HG03571 (cell line): ENCODE measurements around the gene CDON.

ENCODE experiments used
- ATAC-seq: cut with Tn5 transposase; IDR thresholded peaks from one replicate; pipeline ENCODE4 v1.9.1; 2021; ENCODE audit not compliant: unreplicated experiment

Gene CDON

DNA sequence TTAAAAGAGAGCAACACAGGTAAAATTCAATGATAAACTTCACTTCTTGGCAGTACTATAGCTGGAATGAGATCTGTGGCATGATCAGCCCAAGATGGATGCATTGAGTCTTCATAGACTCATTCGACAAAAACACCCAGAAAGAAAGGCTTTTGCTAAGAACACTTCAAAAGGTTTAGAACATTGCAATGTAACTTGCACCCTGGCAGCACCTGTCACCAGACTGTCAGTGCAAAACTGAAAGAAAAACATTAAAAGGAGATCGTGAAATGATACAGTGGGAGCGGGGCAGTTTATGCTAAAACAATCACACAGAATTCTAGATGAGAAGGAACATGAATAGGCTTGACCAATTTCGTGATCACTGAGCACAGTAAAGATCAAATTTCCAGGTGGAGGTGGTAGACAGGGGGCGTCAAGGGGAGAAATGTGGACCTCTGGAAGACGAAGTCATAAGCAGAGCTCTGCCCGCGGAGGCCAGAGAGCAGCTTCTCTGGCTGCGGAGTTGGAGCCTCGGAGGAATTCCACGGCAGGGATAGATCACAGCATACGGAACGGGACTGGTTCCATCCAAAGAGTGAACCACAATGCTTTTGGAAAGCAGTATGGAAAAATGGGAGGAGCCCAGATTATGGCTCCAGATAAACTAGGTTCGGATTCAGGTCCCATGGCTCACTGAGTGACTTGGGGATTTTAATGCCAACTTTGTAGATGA, 104.9 kb downstream of the CDON start:
- ATAC-seq, result no peak

DNA sequence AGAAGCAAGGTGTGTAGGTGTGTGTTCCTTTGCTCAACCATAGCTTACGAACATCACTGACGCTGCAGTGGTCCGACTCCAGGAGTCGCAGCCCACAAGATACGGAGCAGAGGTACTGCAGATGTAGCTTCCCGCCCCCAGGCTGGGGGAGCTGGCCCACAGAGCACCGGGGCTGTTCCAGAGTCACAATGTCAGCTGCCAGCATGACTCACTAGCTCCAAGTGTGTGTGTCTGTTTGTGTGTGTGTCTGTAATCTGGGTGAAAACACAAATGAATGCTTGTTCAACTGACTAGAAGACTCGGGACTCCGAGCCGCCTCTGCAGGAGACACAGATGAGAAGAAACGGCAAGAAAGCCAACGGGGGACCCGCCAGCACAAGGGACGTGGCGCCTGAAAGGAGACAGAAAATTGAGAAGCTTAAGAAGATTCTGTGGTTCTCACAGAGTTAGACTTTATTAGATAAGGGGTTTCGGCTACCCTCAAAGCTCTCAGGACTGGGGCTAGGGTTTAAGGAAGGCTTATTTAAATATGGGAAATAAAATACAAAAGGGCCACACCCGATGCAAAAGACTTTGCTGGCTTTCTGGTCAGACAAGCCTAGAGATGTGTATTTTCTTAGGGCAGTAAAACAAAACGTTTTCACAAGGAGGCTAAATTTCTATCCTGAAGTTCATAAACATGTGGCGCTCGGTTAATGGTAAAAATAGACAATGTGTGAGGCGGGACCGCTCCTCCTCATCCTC, 106.1 kb downstream of the CDON start:
- no peak for ATAC-seq

DNA sequence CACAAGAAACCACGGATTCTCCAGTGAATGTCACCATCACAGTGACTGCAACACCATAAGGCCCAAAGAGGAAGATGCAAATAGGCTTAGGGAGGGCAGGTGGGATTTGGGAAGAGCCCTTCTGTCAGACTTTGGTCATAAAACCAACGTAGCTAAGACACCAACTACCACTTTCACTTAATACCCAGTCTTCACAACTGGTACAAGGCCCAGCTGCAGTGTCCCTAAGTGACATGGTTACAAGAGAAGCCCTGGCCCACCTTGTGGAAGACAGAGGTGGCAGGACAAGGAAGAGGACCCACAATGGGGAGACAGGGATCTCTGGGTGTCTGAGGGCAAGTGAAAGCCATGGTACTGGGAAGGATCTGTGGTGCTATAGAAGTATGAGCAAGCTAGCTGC, 106.8 kb downstream of the CDON start:
- ATAC-seq, result no peak

DNA sequence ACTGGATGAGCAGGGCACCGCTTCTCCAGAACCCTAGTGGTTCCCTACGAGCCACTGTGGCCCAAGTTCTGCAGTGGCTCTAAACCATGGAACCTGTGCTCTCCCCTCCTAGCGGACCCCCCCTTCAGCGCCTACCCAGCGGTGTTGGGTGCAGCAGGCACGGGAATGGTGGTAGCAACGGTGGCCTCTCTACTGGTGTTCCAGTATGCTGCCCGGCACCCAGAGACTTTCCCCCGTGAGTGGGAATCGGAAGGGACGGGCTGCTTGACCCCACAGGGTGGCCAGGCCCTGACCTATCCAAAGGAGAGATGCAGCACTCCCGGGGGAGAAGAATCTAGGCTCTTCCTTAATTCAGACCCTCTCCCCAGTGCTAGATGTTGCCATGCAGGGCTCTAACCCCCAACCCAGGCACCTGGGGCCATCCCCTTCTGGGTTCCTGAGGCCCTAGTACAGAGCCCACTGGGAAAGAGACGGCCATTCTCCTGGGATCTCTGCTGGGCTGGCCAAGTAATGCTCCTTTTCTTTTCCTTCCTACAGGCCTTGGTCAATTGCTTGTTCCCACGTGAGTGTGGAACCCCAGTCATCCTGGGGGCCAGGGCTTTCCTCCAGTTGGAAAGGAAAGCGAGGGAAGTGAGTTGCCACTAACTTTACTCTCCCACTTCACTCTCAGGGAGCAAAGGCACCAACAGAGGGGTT, 107.6 kb downstream of the CDON start:
- no peak for ATAC-seq

DNA sequence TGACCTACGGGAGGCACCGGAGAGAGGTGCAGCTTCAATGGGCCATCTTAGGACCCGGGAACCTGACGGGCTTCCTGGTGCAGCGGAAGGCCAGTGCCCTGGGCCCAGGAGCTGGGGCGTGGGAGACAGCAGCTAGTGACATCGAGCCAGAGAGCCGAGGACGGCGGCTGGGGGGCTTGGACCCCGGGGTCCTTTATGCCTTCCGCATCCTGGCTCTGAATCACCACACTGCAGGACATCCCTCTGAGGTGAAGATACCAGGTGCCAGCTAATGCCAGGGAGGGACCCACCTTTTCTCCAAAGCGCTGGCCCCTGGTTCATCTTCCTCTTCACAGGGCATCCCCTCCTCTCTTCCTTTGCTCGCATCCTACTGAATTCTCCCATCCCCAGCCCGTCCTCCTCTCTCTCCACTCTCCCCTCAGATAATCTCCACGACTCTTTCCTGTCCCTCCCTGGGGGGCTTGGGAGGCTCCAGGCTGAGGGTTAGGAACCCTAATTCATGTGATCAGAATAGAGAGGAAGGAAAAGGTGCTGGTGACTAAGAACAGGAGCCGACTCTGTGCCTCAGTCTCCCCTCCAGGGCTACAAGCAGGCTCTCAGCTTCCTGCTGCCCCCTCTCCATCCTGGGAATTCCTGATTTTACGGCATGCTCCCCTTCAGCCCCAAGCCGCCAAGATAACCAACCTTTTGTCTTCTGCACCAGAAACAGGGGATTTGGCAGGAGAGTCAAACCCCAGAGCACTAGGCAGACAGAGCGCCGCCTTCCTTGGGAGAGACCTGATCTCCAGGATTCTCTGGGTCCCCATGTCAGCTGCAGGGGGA, 108.3 kb downstream of the CDON start:
- ATAC-seq, result no peak

DNA sequence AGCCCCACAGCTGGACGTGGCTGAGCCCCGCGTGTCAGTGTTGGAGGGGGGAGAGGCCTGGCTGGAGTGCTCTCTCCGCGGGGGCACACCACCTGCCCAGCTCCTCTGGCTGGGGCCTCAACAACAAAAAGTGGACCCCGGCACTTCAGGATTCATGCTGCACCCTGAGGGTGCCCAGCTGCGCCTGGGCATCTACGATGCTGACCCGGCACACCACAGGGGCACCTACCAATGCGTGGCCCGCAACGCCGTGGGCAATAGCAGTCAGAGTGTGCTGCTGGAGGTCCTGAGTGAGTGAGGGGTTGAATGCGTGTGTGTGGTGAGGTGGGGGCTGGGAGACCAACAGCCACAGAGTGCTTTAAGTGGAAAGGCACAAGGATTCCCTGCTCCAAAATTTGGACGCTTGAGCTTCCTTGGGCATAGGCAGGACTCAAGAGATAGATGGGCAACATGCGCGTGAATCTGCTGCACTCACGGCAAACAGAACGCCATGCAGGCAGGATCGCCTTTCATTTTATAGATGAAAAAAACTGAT, 109.2 kb downstream of the CDON start:
- ATAC-seq, result no peak

DNA sequence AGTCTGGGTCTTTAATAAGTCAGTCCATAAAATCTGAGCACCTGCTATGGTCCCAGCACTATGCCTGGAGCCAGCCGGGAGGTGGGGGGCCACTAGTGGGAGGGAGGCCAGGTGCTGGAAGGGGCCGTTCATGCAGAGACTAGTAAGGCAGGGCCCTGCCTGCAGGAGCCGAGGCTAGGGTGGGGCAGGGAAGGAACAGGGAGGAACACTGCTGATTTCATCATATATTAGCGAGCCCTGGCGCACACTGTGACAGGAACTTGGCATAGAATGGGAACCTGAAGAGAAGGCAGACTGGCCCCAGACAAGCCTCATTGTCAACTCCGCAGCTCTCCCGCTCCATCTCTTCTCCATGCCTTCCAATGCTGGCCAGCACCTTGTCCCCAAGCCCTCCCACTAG, 109.7 kb downstream of the CDON start:
- ATAC-seq, result no peak

DNA sequence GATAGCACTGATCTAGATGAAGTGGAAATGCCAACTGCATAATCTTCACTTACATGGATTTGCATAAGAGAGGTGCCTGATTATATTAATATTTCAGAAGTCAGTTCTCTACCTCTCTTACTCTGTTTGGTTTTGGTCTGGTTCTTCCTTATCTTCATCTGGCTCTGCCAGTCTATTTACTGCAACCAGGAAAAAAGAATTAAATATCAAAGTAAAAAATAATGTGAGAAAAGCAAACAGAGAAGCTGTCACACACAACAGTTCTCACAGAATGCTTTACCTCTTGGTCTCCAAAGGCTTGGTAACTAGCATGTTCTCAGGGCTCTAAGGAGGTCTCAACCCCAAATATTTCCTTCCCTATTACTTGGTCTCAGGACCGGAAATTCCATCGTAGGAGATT, 110.1 kb downstream of the CDON start:
- ATAC-seq, result no peak

DNA sequence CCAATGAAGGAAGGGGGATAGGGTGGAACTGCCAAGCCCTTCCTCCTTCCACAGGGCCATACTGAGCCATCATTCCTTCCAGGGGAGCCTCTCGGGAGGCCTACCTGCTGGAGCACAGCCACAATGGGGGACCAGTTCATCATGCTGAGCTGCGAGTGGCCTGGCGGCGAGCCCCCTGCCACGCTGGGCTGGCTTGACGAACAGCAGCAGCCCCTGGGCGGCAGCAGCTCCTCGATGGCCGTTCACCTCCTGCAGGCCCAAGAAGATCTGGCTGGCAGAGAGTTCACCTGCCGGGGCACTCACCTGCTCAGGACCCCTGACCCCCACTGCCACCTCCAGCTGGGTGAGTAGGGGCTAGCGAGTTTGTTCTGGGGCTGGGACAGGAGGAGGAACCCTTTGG, 110.9 kb downstream of the CDON start:
- ATAC-seq, result no peak

DNA sequence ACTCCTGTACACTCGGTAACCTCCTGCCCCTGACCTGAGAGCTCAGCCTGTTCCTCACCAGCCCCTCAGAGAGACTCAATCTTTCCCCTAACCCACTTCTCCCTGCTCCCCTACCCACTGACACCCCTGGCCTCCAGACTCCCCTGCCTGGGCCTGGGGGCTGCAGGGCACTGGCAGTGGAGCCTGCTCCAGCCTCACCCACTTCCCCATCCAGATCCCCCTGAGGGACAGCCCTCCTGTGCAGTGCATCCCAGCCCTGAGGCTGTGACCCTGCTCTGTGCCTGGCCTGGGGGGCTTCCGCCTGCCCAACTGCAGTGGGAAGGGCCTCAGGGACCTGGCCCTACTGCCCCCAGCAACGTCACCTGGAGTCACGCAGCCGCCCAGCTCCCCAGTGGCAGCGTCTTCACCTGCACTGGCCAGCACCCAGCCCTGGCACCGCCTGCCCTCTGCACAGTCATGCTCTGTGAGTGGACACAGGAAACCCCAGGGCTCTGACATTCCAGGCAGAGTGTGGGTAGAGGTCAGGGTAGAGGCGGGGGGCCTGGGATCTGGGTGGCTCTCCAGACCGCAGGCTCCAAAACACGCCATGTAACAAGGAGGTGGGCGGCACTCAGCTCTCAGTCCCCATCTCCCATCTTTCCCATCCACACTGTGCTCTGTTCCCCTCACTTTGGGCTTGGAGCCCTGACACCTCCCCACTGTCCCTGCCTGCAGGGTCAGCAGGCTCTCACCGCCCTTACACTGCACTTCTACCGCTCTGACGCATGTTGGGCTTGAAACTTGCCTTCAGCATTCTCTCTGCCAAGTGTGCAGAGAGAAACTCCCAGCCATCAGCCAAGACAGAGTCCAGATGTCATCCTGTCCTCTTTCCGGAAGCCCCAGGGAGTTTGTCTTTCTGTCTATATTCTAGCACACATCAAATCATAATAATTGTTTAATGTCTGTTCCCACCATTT, 111.7 kb downstream of the CDON start:
- ATAC-seq, result no peak

DNA sequence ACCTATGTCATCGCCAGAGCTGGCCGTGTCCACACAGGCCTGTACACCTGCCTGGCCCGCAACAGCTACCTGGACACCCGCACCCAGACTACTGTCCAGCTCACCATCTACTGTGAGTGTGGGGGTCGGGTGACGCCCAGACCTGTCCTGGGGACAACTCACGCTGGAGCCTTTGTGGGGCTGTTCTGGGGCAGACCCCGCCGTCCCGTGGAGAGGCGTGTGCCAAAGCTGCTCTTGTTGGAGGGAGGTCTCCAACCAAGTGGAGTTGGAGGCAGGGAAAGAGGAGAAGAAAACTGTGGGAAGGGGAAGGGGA, 112.5 kb downstream of the CDON start:
- ATAC-seq, result no peak

DNA sequence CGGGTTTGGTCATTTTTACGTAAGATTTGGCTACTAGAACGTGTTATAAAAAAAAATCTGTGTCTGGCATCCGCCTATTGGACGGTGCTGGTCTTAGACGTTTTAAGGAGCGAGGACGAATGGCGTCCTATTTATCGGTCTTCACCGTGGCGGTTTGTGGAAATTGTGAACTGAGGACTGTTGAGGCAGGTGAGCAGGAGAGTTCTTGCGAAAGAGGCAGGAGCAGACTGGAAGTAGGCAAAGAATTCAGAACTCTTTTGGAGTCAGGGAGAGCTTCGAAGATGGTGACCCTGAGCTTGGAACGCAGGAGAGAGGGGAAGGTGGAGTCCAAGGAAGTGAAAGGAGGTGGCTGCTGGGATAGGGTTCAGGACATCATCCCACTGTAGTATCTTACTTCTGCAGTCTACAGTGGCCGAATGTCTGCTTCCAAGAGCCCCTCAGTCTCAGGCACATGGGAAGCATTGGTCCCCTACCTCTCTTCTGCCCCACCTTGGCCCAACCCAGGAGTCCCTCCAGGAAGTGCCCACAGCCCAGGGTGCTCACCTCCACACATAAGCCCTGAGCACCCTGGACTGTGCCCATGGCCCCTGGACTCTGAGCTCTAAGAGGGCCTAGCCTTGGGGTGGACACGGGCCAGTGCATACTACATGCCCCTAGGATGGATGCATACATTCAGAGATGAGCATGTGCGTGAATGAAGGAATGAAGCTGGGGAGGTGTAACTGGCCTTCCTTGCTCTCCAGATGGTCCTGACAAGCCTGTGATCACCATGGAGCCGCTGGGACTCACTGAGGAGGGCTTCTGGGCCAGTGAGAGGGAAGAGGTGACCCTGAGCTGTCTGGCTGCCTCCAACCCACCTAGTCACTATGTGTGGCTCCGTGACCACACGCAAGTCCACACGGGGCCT, 113.1 kb downstream of the CDON start:
- no peak for ATAC-seq

DNA sequence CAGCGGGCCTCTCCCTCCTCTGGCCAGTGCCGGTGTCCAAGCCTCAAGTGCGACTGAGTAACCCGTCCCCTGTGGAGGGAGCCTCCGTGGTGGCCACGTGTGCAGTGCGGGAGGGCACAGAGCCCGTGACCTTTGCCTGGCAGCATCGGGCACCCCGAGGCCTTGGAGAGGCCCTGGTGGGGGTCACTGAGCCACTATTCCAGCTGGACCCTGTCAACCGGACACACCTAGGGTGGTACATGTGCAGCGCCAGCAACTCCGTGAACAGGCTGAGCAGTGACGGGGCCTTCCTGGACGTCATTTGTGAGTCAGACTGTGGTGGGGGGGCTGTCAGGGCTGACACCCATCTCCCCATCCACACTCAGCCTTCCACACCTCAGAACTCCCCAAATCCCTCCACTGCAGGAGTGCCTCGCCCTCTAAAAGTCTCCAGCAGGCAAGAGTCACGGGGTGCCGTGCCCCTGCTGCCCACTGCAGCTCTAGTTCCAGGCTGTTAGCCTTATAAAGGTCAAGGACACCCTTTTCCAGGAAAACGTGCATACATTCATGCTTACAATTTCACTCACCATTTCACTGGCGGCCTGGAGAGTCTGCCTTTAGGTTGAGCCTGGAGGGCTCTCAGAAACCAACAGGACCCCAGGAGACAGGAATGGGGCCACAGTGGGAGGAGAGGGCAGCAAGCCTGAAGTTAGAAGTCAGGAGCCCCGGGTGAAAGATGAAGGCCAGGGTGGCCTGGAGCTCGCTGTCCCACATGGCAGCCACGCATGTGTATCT, 114.2 kb downstream of the CDON start:
- no peak for ATAC-seq

DNA sequence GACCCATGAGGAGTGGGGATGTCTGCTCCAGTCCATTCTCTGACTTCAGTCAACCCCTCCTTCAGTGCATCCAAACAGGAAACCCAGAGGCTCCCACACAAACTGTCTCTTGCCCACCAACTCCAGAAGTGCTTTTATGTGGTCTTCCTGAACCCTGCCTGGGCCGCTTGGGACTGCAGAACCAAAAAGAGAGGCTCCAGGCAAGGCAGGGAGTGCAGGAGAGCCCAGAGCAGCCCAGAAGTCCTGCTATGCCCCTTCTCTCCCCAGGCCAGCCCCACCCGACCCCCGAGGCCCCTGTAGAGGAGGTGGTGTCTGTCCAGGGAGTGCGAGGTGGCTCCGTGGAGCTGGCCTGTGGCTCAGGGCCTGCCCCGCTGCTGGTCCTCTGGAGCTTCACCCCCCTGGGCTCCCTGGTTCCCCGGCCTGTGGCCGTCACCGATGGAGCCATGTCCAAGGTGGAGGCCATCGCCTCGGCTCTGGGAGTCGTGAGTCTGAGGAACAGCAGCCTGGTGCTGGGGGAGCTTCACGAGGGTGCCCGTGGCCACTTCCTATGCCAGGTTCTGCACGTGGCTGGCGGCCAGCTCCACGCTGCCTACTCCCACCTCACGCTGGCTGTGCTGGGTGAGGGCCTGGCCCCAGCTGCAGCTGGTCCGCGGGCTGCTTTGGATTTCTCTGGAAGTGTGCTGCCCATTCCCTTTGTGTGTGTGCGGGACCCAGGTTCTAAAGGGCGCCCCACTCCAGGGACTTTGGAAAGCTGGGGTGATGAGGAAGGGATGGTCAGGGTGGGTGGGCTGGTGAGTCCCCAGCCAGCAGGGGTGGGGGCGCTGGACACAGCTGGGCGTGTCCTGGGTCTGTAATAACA, 115.0 kb downstream of the CDON start:
- ATAC-seq, result no peak

DNA sequence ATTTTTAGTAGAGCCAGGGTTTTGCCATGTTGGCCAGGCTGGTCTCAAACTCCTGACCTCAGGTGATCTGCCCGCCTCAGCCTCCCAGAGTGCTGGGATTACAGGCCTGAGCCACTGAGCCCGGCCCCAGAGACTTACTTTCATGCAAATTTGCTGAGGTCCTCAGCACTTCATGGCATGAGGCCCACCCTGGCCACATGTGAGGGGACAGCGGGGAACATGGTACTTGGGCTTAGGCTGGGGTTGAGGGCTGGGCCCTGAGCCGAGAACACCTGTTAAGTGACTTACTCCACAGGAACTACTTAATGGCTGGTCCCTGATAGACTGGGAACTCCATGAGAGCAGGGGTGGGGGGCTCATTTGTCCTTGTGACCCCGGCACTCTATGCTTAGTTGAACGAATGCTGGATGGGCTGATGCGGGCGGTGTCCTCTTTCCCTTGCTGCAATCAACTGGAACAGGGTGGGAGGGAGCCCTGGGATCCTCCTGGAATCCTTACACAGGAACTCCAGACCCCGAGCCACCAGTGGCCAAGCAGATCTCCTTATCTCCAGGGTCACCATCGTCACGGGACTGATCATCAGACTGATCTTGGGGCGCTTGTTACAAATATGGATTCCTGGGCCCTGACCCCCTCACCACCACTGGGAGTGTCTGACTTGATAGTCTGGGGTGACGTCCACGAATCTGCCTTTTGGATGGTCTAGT, 115.8 kb downstream of the CDON start:
- no peak for ATAC-seq

DNA sequence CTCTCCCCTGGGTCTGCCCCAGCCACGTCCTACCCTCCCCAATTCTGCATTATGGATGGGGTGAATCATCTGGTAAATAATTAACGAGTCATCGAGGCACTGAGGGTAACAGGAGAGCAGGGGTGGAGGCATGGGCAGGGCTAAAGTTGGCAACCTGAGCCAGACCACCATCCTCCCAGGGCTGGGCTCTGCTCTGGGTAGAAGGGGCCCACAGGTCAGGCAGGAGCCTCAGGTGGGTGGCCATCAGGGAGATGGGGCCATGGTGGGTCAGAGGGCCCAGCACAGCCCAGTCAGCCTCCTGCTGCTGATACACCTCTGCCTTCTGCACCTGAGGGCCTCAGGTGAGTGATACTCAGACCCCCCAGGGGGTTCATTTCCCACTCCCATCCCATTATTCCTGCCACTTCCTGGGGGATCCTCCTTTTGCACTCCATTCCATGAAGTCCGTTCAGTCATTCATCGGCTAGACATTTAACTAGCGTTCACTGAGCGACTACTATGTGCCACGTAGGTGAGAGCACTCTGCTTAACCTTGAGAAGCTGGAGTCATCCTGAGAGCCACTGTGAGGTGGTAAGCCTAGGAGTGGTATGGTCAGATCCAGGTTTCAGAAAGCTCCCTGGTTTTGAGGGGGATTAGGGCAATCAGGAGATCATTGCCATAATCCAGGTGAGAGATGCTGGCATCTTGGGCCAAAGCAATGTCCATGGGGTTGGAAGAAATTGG, 116.7 kb downstream of the CDON start, which contains the start of gene VSIG10L2:
Gene VSIG10L2 (plus strand): TSS at position 248 of the 724 bp plus-strand sequence. CDS start 12 bp downstream, at position 260.
- no peak for ATAC-seq
